Measurements from ENCODE around the gene KRTAP4-2.

- TF ChIP-seq, protein P1, sequence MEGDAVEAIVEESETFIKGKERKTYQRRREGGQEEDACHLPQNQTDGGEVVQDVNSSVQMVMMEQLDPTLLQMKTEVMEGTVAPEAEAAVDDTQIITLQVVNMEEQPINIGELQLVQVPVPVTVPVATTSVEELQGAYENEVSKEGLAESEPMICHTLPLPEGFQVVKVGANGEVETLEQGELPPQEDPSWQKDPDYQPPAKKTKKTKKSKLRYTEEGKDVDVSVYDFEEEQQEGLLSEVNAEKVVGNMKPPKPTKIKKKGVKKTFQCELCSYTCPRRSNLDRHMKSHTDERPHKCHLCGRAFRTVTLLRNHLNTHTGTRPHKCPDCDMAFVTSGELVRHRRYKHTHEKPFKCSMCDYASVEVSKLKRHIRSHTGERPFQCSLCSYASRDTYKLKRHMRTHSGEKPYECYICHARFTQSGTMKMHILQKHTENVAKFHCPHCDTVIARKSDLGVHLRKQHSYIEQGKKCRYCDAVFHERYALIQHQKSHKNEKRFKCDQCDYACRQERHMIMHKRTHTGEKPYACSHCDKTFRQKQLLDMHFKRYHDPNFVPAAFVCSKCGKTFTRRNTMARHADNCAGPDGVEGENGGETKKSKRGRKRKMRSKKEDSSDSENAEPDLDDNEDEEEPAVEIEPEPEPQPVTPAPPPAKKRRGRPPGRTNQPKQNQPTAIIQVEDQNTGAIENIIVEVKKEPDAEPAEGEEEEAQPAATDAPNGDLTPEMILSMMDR (IDR thresholded peaks at IDR 0.05; ENCODE audit: low read length), result no peak
- TF ChIP-seq EZH2 (IDR thresholded peaks at IDR 0.05; ENCODE audit: borderline replicate concordance, low read length), result no peak
These were observed 37.5 kb downstream of the KRTAP4-2 start, which contains the start of gene KRTAP4-6 for GRCh38 chr17:41140360-41141131.

Measured in OCI-LY1 (cell line).